ENCODE data around the gene TNRC6C.
"Not testable (repeated sequence)": the region's sequence is repeated elsewhere in the genome, so short reads cannot be mapped to it uniquely, and the experiment has no call there.

The TNRC6C gene

DNA sequence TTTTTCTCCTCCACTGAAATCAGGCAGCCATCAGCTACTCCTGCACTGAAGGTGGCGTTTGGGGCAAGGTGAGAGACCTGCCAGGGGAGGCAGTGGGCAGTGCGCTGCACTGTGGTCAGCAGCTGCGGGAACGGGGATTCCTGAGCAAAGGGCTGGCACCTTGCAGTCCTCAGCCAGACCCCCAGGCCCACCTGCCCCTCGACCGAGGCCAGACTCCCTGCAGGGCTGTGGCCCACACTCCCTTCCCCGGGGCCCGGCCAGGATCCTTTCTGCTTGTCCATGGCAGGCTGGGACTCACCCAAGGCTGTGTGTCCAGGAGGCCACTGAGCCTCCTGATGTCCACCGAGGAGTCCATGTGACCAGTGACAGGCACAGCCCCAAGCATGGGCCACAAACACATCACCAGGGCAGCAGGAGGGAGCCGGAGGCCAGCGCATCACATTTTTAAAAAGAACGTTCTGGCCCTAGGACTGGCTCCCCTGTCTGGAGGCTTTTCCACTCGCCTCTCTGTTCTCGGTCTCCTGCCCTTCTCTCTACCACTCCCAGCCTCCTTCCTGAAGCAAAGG, 28.5 kb upstream of the TNRC6C start:
- DNase-seq (ENCODE audit: low read depth in 4 of 4, low spot score in 1 of 4) = no peak

DNA sequence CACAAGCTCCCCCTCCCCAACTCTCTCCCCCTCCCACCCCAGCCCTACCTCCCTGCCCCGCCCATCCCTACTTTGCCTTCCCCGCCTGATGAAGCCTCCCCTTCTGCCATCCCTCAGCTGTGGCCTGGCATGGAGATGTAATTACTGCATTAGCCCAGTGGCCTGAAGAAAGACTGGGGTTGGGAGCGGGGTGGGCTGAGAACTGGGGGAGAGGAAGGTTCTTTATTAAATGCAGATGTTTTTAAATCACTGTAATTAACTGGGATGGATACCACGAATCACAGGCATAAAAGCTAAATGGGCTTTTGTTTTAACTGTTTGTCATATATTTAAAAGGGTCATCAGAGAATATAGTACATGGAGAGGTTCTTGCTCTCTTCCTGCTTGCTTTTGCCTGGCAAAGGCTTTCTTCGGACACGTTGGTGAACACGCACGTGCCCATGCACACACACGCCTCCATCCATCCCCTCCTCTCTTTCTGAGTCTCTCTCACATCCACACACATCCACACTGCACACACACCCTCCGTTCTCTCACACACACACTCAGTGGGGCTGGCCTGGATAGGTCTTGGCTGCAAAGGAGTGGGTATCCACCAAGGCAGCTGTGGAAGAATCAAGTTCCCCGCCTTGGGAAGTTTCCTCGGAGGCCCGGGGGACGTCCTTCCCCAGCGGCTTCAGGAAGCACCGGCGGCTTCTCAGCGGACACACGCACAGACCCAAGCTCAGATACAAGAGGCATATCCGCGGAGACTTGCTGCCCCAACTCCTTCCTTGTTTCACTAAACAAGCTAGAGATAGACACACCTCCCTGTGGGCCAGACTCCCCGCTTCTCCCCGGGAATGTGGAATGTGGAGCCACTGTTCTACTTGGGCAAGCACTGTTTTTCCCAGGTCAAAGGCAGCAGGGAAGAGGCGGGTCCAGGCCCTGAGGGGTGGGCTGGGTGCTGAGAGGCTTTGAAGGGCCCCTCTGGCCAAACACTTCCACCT, 27.4 kb upstream of the TNRC6C start:
- no peak for DNase-seq (ENCODE audit: low read depth in 4 of 4, low spot score in 1 of 4)

- no peak for DNase-seq (ENCODE audit: low read depth in 4 of 4, low spot score in 1 of 4)
These were observed 24.6 kb upstream of the TNRC6C start for GRCh38 chr17:77933777-77934398.

- no peak for DNase-seq (ENCODE audit: low read depth in 4 of 4, low spot score in 1 of 4)
These were observed 23.4 kb upstream of the TNRC6C start for GRCh38 chr17:77935121-77935571.

GRCh38 chr17:77935744-77936143, 22.8 kb upstream of the TNRC6C start:
- DNase-seq (ENCODE audit: low read depth in 4 of 4, low spot score in 1 of 4) = not testable (repeated sequence)

DNA sequence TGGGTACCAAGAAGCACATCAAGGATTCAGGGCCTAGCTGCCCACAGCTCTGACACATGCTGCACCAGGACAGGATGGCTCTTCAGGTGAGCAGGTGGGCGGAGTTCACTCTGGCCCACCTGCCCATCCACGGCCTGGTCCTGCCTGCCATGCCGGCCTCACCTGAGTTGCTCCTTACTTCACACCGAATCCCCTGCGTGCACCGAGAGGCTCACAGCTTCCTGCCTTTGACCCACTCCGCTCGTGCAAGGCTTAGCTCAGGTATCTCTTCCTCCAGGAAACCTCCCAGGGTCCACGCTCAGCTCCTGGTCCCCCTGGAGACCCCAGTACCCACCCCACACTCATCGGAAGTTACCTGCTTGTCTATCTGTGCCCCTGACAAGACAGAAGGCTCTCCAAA, 21.6 kb upstream of the TNRC6C start:
- no peak for DNase-seq (ENCODE audit: low read depth in 4 of 4, low spot score in 1 of 4)

- no peak for DNase-seq (ENCODE audit: low read depth in 4 of 4, low spot score in 1 of 4)
These were observed 17.5 kb upstream of the TNRC6C start for GRCh38 chr17:77941004-77941403.

DNA sequence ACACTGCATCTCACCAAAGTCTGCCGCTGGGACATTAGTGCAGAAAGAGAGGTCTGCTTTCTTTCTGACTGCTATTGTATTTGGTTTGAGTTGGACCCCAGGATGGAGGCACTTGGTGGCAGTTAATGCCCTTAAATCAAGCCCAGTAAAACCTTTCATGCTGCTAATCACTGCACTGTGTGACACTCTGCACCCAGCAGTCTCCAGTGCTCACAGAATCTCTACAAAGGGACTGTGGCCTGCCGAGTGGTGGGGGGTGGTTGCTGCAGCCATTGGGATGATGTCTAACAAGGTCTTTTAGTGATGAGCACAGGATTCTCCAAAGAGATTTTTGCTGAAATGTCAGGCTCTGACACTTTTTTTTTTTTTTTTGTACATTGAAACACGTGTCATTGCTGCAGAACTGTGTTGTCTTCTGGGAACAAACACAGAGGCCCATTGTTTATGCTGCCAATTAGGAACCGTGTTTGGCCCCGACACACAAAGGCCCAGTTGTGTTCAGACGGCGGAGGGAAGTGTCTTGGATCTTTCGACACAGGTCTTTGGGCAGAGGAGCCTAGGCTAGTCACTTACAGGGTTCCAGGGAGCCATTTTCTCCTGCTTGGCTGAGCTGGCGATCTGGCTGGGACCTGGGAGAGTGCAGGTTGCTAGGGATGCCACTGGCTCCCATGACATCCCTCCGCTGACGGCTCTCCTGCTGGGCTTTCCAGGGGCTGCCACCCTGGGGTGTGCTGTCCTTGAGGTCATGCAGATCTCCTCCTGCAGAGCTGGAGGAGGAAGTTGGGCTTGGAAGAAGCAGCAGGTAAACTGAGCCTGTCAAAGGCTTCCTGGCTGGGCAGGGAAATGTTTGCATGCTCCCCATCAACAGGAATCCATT, 16.2 kb upstream of the TNRC6C start:
- no peak for DNase-seq (ENCODE audit: low read depth in 4 of 4, low spot score in 1 of 4)

DNA sequence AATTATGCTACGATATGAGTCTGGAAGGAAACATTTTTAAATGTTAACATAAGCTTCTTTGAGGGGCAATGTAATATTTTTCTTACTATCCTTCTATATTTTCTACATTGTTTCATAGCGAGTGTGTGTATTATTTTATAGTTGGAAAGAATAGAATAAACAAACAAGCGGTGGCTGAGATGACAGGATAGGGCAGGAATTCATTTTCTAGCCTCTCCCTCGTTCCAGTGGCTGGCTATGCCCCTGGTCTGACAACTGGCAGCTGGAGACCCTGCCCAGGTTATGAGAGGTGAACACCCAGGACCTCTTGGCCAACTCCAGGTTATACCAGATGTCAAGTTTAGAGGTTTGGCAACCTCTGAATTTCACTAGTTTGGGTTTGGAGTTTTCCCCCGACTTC, 14.5 kb upstream of the TNRC6C start:
- no peak for DNase-seq (ENCODE audit: low read depth in 4 of 4, low spot score in 1 of 4)

DNA sequence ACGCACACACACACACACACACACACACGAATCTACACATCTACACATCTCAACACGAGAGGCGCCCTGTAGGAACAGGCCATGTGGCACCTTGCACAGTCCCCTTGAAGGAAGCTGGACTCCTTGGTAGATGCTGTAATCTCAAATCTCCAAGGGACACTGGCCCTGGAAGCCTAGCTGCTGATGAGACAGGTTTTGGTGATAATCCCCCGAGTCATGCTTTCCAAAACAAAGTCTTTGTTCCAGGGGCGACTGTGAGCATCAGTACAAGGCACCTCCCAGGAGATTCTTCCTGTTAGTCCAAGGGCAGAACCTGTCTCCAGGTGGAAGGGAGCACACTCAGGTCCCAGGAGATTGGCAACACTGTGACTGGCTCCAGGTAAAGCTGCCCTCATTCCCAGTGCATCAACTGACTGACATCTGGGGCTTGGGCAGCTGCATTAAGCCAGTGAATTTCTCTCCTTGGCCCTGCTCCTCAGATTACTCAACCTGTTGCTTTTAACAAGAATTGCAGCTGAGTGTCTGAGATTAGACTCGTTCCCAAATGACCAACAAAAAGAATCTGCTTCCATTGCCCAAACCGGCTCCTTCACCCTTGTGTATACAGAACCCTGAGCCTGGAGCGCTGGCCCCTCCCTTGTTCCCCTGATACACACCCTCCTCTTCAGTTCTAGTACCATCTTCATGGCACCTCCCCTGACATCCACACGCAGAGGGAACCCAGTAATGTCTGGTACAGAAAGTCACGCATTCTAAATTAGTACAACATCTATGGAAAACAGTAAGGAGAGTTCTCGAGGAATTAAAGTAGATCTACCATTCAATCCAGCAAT, 13.9 kb upstream of the TNRC6C start:
- no peak for DNase-seq (ENCODE audit: low read depth in 4 of 4, low spot score in 1 of 4)

DNA sequence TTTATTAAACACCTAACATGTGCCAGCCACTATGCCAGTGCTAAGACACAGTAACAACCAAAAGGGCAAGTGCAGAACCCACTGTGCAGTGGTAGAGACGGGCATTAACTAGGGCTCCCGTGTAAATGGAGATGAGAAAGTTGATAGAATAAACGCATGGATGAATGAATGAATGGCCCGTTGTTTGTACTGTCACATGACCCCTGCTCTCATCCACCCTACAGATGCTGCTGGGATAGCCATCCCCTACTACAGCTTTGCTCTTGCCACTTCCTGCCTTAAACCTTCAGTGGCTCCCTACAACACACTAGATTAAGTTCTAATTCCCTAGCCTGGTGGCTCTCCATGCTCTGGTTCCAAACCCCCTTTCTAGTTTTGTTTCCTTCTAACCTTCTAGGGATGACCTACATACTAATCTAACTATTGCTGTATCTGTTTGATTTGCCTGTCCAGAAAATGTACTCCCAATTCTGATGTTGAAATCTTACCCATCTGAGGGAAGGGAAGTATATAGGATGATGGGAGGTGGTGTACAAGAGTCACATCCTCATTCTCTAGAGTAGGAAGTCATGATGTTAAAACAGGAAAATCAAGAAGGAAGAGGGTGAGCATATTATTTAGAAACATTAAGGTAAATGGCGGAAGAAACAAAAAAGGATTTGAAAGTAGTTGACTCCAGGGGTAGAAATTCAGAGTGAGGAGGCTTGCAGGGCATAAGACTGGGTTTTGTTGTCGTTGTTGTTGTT, 11.4 kb upstream of the TNRC6C start:
- no peak for DNase-seq (ENCODE audit: low read depth in 4 of 4, low spot score in 1 of 4)

DNA sequence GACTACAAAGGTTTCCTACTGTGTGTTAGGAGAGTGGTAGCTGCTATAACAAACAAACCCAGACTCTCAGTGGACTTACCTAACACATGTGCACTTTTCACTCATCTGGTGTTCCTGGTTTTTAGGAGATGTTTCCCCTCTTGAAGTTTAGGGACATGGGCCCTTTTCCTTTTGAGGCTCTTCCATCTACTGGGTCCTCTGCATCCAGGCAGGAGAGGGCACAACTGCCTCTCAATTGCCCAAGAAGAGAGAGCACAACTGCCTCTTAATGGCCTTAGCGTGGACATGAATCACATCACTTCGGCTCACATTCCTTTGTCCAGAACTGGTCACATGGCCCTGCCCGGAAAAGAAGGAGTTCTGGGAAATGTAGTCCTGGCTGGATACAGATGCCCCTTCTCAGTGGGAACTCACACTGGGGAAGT, 9.8 kb upstream of the TNRC6C start:
- DNase-seq (ENCODE audit: low read depth in 4 of 4, low spot score in 1 of 4) = no peak

DNA sequence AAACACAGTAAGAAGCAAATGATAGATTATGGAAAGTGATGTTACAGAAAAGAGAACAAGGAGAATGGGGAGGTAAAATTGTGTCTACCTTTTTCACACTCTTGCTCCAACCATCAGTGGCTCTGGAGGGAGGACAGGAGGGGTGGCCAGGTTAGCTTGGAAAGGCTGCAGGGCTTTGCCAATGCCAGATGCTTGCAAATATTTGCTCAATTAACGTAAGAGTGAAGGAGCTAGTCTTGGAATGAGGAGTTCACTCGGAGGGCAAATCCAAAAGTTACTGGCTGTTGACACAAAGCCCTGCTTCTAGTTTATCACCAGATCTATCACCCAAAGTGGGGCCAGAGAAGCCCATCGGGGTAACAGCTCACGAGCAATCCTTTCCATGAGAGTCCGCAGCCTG, 7.4 kb upstream of the TNRC6C start:
- no peak for DNase-seq (ENCODE audit: low read depth in 4 of 4, low spot score in 1 of 4)

- no peak for DNase-seq (ENCODE audit: low read depth in 4 of 4, low spot score in 1 of 4)
These were observed 6.1 kb upstream of the TNRC6C start for GRCh38 chr17:77952368-77952767.

GRCh38 chr17:77957235-77957856, 1.2 kb upstream of the TNRC6C start:
- no peak for DNase-seq (ENCODE audit: low read depth in 4 of 4, low spot score in 1 of 4)

GRCh38 chr17:77958716-77959125, 218 bp downstream of the TNRC6C start:
- peak in 2 of 4 experiments; percentile 4 to 26 for DNase-seq (ENCODE audit: low read depth in 4 of 4, low spot score in 1 of 4)

GRCh38 chr17:77959126-77959925, 823 bp downstream of the TNRC6C start:
- DNase-seq (ENCODE audit: low read depth in 4 of 4, low spot score in 1 of 4) = peak in 3 of 4 experiments; percentile 8 to 20 (median 12)

- no peak for DNase-seq (ENCODE audit: low read depth in 4 of 4, low spot score in 1 of 4)
These were observed 1.5 kb downstream of the TNRC6C start for GRCh38 chr17:77959926-77960521.
